Skeletal muscle cell (primary cell): Measurements from ENCODE around the gene CCL19.

Experiments used
- DNase-seq: peaks from one replicate; pipeline ENCODE4 v3.0.0-alpha.2; 2010; ENCODE audit warnings: low read depth
- H3K4me3 ChIP-seq: 2 replicates; pipeline ENCODE4 v1.5.1; 2011; ENCODE audit warnings: low read depth, mild to moderate bottlenecking, control low read depth, low read length, moderate library complexity

Gene CCL19

DNA sequence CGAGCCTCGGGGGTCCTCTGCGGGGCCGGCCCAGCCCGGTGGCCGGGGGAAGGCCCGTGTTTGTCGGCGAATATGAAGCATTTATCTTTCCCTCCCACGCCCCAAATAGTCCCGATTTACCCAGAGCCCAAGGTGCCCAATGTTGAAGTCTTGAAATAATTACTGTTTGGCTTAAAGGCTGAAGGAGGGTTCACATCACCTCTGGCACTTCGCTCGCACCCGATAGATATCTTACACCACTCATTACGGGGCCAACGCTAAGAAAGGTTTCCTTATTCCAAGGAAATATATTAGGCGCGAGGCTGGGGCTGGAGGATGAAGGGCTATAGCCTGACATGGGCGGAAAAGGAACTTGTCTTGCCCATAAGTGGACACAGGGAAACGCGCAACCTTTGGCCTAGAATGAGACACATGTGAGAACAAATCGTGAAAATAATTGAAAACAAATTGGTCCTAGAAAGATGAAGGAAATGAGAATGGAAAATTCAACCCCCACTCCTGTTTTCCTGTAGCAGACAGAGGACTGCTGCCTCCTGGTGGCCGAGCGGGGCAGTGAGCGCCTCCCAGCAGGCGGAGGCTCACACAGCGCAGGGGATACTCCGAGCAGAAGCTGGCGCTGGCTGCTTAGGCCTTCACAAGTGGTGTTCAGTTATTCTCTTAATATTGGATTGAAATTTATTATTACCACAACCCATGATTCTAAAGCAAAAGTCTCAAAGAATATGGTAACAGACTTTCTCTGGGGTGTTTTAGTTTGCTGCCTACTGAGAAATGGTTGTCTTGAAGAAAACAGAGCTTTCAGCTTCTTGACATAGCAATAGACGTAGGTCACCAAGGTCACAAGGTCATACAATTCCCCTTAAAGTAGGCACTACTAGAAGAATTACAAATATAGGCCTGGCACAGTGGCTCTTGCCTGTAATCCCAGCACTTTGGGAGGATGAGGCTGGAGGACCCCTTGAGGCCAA, 11.0 kb upstream of the CCL19 start:
- peak overlapping the region; percentile 67 for H3K4me3 ChIP-seq

GRCh38 chr9:34701023-34701768, 10.1 kb upstream of the CCL19 start:
- peak; percentile 8 for DNase-seq
- H3K4me3 ChIP-seq = peak overlapping the region; percentile 67

More for the DNA sequence above, 11.0 kb upstream of the CCL19 start:
- peak; percentile 51 for DNase-seq

DNA sequence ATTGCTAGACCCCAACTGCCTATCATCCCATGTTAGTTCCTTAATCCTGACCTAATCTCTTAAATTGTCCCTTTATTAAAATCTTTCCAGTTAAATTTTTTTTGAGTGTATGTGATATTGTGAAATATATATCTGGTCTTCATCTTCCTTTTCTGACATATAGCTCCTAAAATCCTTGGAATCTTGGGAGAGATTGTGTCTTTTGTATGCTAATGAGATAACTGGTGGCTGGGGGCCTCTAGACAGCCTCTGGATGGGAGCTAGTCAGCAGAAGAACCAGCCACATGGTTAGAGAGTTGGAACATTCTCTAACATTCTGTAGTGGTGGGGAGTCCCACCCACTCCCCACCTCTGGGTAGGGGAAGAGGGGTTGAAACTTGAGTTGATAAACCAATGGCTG, 3.7 kb upstream of the CCL19 start:
- H3K4me3 ChIP-seq = no peak overlapping the region
- no peak for DNase-seq

- H3K4me3 ChIP-seq = no peak overlapping the region
- DNase-seq = no peak
Observed at GRCh38 chr9:34693560-34693959, 2.5 kb upstream of the CCL19 start.

DNA sequence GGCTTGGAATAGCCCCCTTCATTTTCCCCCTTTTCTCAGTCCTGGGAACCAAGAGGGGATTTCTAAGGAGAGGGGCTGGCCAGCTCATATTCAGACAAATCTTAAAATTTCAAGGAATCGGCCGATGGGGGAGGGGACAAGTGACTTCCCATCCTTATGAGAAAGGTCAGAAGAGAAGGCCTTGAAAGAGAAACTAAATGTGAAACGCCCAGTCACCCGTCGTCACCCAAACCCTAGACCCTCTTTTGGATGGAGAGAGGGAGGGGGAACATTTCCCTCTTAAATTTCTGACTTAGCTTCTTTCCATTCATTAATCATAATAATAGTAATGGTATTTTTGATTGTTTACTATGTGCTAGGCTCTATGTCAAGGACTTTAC, 850 bp upstream of the CCL19 start:
- no peak overlapping the region for H3K4me3 ChIP-seq
- DNase-seq = no peak

DNA sequence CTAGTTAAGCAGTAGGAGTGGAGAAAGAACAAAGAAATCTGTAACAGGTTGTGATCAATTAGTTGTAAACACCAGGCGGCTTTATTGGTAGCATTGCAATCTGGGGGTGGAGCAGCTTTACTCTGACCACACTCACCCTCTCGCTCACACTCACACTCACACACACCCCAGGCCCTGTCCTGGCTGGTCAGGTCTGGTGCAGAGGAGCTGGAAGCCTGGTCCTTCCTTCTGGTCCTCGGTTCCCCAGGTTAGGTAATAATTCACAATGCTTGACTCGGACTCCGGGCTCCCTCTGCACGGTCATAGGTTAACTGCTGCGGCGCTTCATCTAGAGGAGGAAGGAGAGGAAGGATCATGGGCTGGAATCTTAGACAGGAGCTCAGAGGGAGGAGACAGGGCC, 1.6 kb downstream of the CCL19 start:
- no peak overlapping the region for H3K4me3 ChIP-seq
- no peak for DNase-seq

GRCh38 chr9:34689116-34689470, 2.0 kb downstream of the CCL19 start:
- DNase-seq = no peak
- H3K4me3 ChIP-seq = no peak overlapping the region

DNA sequence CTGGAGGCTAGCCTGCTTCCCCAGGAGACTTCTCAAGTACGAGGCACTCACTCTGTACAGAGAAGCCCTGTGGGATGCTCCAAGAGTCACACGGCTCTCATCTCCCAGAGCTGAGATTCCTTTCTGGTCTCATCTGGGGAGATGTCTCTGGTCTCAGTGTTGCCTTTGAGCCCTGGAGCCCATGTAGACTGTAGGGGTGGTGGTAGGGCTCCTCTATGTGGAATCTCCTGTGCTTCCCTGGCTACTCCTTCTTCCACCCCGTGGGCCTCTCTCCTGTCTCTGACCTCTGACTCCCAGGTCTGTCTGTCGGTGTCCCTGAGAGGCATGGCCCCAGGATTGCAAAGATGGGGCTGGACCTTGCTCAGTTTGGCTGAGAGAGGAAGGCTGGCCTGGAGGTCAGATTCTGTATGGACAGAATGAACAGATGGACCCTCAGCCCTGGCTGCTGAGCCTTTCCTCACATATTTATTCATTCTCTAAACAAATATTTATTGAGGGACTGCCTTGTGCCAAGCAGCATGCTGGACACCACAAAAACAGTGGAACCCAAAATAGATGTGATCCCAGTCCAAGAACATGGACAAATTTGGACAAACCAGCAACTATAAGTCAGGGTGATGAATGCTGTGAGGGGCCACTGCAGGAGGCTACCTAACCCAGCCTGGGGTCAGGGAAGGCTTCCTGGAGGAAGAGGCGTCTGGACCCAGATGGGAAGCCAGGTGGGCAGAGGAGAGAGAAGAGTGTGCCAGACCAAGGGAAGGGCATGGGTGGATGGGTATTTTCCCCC, 2.6 kb downstream of the CCL19 start:
- no peak for DNase-seq
- H3K4me3 ChIP-seq = no peak overlapping the region

DNA sequence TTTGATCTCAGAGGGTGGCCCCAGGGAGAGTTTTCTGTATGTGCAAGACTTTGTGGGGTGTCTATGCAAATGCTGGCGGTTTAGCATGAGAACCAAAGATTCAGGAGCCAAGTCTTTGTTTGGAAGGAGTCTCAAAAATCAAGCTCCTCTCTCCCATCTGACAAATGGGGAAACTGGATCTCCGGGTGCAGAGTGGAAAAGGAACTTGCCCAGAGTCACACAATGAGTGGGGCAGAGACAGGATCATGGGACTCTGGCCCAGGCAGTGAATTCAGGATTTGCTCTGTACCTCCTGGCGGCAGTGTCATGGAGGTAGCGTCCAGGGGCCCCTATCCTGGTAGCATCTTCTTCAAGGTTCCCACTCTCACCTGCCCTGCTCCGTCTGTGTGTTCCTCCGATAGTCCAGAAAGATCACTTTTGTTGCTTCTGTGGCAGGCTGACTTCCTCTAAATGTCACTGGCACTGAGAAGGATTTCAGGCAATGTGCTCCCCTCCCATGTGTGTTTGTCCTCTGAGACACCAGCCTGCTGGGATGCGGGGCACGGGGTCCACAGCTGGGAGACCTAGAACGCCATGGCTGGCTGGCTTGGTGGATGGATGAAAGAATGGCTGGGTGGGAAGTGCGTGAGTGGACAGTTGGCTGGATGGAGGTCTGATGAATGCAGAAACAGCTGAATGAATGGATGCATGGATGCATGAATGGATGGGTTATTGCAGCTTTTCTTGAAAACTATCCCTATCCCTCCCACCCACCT, 3.6 kb downstream of the CCL19 start:
- no peak for DNase-seq
- no peak overlapping the region for H3K4me3 ChIP-seq

DNA sequence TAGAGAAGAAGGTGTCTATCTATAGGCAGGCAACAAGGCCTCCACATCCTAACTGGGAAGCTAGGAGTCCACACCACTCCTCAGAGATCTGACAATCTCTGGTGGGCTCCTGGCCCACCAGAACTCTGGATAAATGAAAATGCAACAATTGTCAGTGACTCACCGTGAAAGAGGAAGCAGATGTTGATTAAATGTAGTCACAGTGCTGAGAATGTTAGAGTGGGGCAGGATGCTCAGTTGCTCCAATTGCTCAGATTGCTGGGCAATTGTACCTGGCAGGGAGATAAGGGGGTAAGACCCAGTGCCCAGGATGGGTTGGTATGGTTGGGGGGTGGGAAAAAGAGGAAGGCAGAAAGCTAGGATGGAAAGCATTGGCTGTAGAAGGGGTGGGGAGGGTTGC, 4.3 kb downstream of the CCL19 start:
- DNase-seq = no peak
- no peak overlapping the region for H3K4me3 ChIP-seq

- peak; percentile 13 for DNase-seq
- no peak overlapping the region for H3K4me3 ChIP-seq
Observed at GRCh38 chr9:34686231-34686630, 4.8 kb downstream of the CCL19 start.

GRCh38 chr9:34685591-34685990, 5.5 kb downstream of the CCL19 start:
- H3K4me3 ChIP-seq = no peak overlapping the region
- DNase-seq = no peak

GRCh38 chr9:34684816-34685215, 6.3 kb downstream of the CCL19 start:
- H3K4me3 ChIP-seq = no peak overlapping the region
- no peak for DNase-seq

- no peak overlapping the region for H3K4me3 ChIP-seq
- DNase-seq = no peak
Observed at GRCh38 chr9:34684145-34684544, 6.9 kb downstream of the CCL19 start.

DNA sequence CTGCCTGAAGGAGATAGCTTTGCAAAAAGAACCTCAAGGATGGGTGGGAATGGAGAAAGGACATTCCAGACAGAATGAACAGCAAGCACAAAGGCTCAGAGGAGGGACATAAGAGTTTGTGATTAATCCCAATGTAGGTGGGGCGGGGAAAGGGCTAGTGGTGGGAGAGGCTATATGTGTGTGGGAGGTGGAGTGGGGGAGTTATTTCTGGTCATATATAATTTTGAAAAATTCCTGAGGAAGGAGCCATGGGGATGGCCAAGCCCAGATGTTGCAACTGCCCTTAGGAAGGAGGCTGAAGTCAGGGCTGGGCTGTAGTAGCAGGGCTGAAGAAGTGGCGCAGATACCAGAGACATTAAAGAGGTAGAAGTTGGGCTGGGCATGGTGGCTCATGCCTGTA, 15.2 kb downstream of the CCL19 start:
- H3K4me3 ChIP-seq = no peak overlapping the region
- no peak for DNase-seq

- H3K4me3 ChIP-seq = no peak overlapping the region
- no peak for DNase-seq
Observed at GRCh38 chr9:34675048-34675714, 15.9 kb downstream of the CCL19 start.

- no peak overlapping the region for H3K4me3 ChIP-seq
- no peak for DNase-seq
Observed at GRCh38 chr9:34674440-34674839, 16.6 kb downstream of the CCL19 start.

- DNase-seq = no peak
- H3K4me3 ChIP-seq = no peak overlapping the region
Observed at GRCh38 chr9:34671307-34671706, 19.8 kb downstream of the CCL19 start.
